ENCODE results near the gene SNX19.
A peak's percentile ranks its signal among the peaks of the same experiment; 100 is the strongest.

The SNX19 gene

DNA sequence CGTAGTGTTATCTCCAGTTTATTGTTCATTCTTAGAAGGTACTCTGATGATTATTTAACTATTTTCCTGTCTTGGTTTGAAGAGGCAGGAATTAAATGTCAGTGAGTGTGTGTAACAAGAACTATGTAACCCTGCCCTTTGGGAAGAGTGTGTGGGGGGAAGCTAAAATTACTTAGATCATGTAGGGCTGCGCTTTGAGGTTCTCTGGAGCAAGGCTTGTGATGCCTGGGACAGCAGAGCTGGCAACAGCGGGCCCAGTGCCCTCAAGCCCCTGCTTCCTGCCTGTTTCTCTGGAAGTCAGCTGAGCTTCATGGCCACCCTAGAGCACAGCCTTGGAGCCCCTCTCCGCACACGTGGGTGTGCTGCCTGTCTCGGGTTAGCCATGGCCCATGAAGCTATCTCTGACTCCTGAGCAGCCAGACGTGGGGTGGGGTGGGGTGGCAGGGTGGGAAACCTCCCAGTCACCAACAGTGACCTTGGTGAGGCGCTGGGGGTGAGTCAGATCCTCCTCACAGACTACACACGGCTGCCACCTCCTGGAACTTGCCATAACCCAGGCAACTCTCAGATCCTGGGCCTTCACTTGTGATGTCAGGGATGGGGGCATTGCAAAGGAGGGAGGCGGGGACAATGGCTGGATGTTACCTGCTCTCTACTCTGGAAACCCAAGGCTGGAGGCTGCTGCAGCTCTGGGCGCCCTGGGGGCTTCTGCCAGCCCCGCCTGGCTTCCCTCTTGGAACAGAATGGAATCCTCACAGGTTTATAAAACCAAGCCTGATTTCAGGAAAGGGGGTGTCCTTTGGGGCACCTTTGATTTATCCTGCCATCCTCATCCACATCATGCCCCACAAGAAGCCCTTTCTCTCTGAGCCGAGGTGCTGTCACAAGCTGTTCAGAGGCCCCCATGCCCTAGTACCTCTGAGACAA, 88.6 kb downstream of the SNX19 start:
- H3K9ac ChIP-seq (ENCODE audit: low read length): peak overlapping the region; percentile 14

DNA sequence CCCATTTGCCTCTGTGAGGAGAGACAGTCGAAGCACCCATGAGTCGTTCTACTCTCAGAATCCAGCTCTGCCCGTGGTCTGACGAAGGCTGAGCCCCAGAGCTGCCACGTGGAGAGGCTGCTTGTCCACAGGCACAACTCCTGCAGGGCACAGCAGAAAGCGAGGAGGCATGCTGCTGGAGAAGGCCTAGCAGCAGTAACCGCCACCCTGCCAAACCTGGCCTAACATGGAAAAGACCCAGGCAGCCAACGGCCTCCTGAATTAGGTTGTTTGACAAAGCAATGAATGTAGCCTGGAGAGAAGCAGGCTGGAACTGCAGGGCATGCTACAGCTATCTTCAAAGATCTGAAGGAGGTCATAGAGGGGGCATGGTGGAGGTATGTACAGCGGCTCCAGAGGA, 89.7 kb downstream of the SNX19 start:
- no peaks in the 10 kb centered on the region for H3K9me3 ChIP-seq (ENCODE audit: control insufficient read depth, insufficient read depth, low read depth, low read length)

More for the DNA sequence above, 88.6 kb downstream of the SNX19 start:
- no peaks in the 10 kb centered on the region for H3K36me3 ChIP-seq (ENCODE audit: control insufficient read depth, insufficient read depth, low read length)
- no peaks in the 10 kb centered on the region for H3K9me3 ChIP-seq (ENCODE audit: control insufficient read depth, insufficient read depth, low read depth, low read length)
- no peak overlapping the region for H3K4me3 ChIP-seq (ENCODE audit: low read depth, low read length)
- H3K27me3 ChIP-seq (ENCODE audit: control insufficient read depth, insufficient read depth, low read length): no peaks in the 10 kb centered on the region; the same call in 1 of the 2 replicates
- no peak overlapping the region; the same call in 1 of the 2 replicates for H3K27ac ChIP-seq (ENCODE audit: low read depth, low read length)
- H3K4me1 ChIP-seq (ENCODE audit: control insufficient read depth, insufficient read depth, low read length): peaks cover 34% of the 10 kb centered on the region

DNA sequence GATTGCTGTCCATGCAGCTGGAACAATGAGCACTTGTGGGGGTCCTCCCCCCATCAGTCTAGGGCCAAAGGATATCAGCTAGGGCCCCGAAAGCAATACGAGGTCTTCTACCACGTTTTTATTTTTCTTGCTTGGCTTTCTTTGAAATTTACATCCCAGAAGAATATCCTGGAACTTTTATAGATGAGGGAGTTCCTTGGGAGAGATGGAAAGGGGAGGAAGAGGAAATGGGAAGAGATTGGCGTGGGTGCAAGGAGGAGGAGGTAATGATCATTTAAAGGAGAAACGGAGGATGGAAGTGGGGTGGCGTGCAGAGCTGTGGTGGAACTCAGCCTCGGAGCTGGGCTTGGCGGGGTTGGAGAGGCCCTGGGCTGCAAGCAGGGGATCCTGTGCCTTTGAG, 90.3 kb downstream of the SNX19 start:
- Histone ChIP-seq H3K27me3 (ENCODE audit: control insufficient read depth, insufficient read depth, low read length) (no peaks in the 10 kb centered on the region; the same call in 1 of the 2 replicates), H3K36me3 (ENCODE audit: control insufficient read depth, insufficient read depth, low read length) (no peaks in the 10 kb centered on the region), H3K4me1 (ENCODE audit: control insufficient read depth, insufficient read depth, low read length) (peaks cover 24% of the 10 kb centered on the region), H3K27ac (ENCODE audit: low read depth, low read length) (no peak overlapping the region), H3K9me3 (ENCODE audit: control insufficient read depth, insufficient read depth, low read depth, low read length) (no peaks in the 10 kb centered on the region), H3K4me3 (ENCODE audit: low read depth, low read length) (no peak overlapping the region), H3K9ac (ENCODE audit: low read length) (no peak overlapping the region)

More for the DNA sequence above, 89.7 kb downstream of the SNX19 start:
- H3K27me3 ChIP-seq (ENCODE audit: control insufficient read depth, insufficient read depth, low read length): no peaks in the 10 kb centered on the region; the same call in 1 of the 2 replicates
- peaks cover 30% of the 10 kb centered on the region for H3K4me1 ChIP-seq (ENCODE audit: control insufficient read depth, insufficient read depth, low read length)
- no peaks in the 10 kb centered on the region for H3K36me3 ChIP-seq (ENCODE audit: control insufficient read depth, insufficient read depth, low read length)
- no peak overlapping the region for H3K4me3 ChIP-seq (ENCODE audit: low read depth, low read length)
- H3K9ac ChIP-seq (ENCODE audit: low read length): no peak overlapping the region
- no peak overlapping the region for H3K27ac ChIP-seq (ENCODE audit: low read depth, low read length)

DNA sequence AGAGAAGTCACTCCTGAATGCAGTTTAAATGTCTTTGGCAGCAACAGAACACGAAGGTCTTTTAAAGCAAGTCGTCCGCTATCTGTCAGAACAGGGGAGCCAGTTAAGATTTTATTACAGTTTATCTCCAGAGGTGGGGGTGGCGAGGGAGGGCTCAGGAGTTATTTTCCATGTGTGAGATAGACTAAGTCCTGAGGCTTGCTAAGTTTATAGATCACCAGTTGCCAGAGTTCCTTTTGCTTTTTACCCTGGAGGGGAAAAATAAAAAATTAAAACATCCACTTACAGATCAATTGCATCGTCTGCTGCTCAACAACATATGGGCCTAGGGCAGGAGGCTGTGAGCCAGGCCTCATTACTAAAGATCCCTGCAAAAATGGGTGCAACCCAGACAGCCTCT, 90.7 kb downstream of the SNX19 start:
- Histone ChIP-seq H3K36me3 (ENCODE audit: control insufficient read depth, insufficient read depth, low read length) (no peaks in the 10 kb centered on the region), H3K9ac (ENCODE audit: low read length) (no peak overlapping the region), H3K4me3 (ENCODE audit: low read depth, low read length) (no peak overlapping the region), H3K4me1 (ENCODE audit: control insufficient read depth, insufficient read depth, low read length) (peaks cover 24% of the 10 kb centered on the region), H3K27ac (ENCODE audit: low read depth, low read length) (no peak overlapping the region), H3K9me3 (ENCODE audit: control insufficient read depth, insufficient read depth, low read depth, low read length) (no peaks in the 10 kb centered on the region), H3K27me3 (ENCODE audit: control insufficient read depth, insufficient read depth, low read length) (no peaks in the 10 kb centered on the region; the same call in 1 of the 2 replicates)

Data from HUES6 (cell line).